Measurements from ENCODE around the gene KSR2. TPM values are rescaled to one million over a fixed set of nuclear protein-coding genes. Genes with fewer than 3 reads are reported as not detected.
"Not testable (repeated sequence)": the region's sequence is repeated elsewhere in the genome, so short reads cannot be mapped to it uniquely, and the experiment has no call there.

The KSR2 gene
- total RNA-seq, 1 donor from 2014 or later, result 0.30 TPM

- Mint-ChIP-seq H3K27me3 (ENCODE audit: insufficient read depth, low read depth) (peaks cover 8% of the 10 kb centered on the region), H3K9me3 (peaks cover 3% of the 10 kb centered on the region), H3K36me3 (no peaks in the 10 kb centered on the region), H3K4me3 (no peak overlapping the region), H3K27ac (no peak overlapping the region), H3K4me1 (no peaks in the 10 kb centered on the region)
- Histone ChIP-seq H3K4me2 (no peak overlapping the region), H3K27me3 (no peaks in the 10 kb centered on the region), H3K9ac (no peak overlapping the region), H3K4me3 (no peak overlapping the region), H3K27ac (no peak overlapping the region), H3K79me2 (ENCODE audit: low read depth) (no peaks in the 10 kb centered on the region), H3K36me3 (no peaks in the 10 kb centered on the region), H3K9me3 (ENCODE audit: low read depth) (no peaks in the 10 kb centered on the region), H2AFZ (replicated peaks) (no peak overlapping the region), H4K20me1 (ENCODE audit: low read depth) (no peaks in the 10 kb centered on the region), H3F3A (ENCODE audit: low read depth) (no peaks in the 10 kb centered on the region), H3K4me1 (no peaks in the 10 kb centered on the region)
- no peak for TF ChIP-seq EZH2phosphoT487 (IDR thresholded peaks at IDR 0.05)
- no peak for TF ChIP-seq CTCF (IDR thresholded peaks at IDR 0.05)
- TF ChIP-seq EZH2 (IDR thresholded peaks at IDR 0.05), result no peak
- no peak for DNase-seq (ENCODE audit: low spot score)
These were observed 328.3 kb downstream of the KSR2 start for GRCh38 chr12:117640511-117640910.

- H2AFZ ChIP-seq (replicated peaks), result no peak overlapping the region
- H3K27ac ChIP-seq, result no peak overlapping the region
- no peaks in the 10 kb centered on the region for H3K27me3 ChIP-seq
- Mint-ChIP-seq H3K27me3 (ENCODE audit: insufficient read depth, low read depth) (peaks cover 5% of the 10 kb centered on the region), H3K36me3 (no peaks in the 10 kb centered on the region), H3K4me1 (peaks cover 5% of the 10 kb centered on the region), H3K4me3 (no peak overlapping the region), H3K27ac (no peak overlapping the region), H3K9me3 (no peaks in the 10 kb centered on the region)
- no peak for DNase-seq (ENCODE audit: low spot score)
- H3K9me3 ChIP-seq (ENCODE audit: low read depth), result no peaks in the 10 kb centered on the region
- H4K20me1 ChIP-seq (ENCODE audit: low read depth), result no peaks in the 10 kb centered on the region
- TF ChIP-seq EZH2phosphoT487 (IDR thresholded peaks at IDR 0.05) (no peak), CTCF (IDR thresholded peaks at IDR 0.05) (no peak), EZH2 (IDR thresholded peaks at IDR 0.05) (no peak)
- H3K4me3 ChIP-seq, result no peak overlapping the region
- H3K4me2 ChIP-seq, result no peak overlapping the region
- no peaks in the 10 kb centered on the region for H3F3A ChIP-seq (ENCODE audit: low read depth)
- H3K9ac ChIP-seq, result no peak overlapping the region
- H3K4me1 ChIP-seq, result no peaks in the 10 kb centered on the region
- H3K79me2 ChIP-seq (ENCODE audit: low read depth), result no peaks in the 10 kb centered on the region
- H3K36me3 ChIP-seq, result no peaks in the 10 kb centered on the region
These were observed 339.3 kb downstream of the KSR2 start for GRCh38 chr12:117629454-117629853.

- not testable (repeated sequence) for H3K9me3 Mint-ChIP-seq; H3K9me3 ChIP-seq (ENCODE audit: low read depth); H3K27ac Mint-ChIP-seq; H4K20me1 ChIP-seq (ENCODE audit: low read depth); H3K4me1 ChIP-seq; H3K27ac ChIP-seq; H3K9ac ChIP-seq; H3F3A ChIP-seq (ENCODE audit: low read depth); H3K4me3 Mint-ChIP-seq; H3K4me1 Mint-ChIP-seq; H3K27me3 Mint-ChIP-seq (ENCODE audit: insufficient read depth, low read depth); H3K79me2 ChIP-seq (ENCODE audit: low read depth); H3K27me3 ChIP-seq; H3K36me3 Mint-ChIP-seq; H3K36me3 ChIP-seq
- H2AFZ ChIP-seq (replicated peaks), result peak overlapping the region; percentile 81
- H3K4me3 ChIP-seq, result peak overlapping the region; percentile 25
- H3K4me2 ChIP-seq, result peak overlapping the region; percentile 72
- peak; percentile 86 for DNase-seq (ENCODE audit: low spot score)
These were observed 340.1 kb downstream of the KSR2 start for GRCh38 chr12:117628711-117629110.

- H3K36me3 Mint-ChIP-seq, result no peaks in the 10 kb centered on the region
These were observed 346.0 kb downstream of the KSR2 start for GRCh38 chr12:117622741-117623140.

More at GRCh38 chr12:117622741-117623140, 346.0 kb downstream of the KSR2 start:
- no peak overlapping the region for H3K9ac ChIP-seq
- DNase-seq (ENCODE audit: low spot score), result no peak
- H3K36me3 ChIP-seq, result no peaks in the 10 kb centered on the region
- no peak overlapping the region for H3K27ac ChIP-seq
- H3K27me3 Mint-ChIP-seq (ENCODE audit: insufficient read depth, low read depth), result peaks cover 3% of the 10 kb centered on the region
- no peaks in the 10 kb centered on the region for H3K4me1 Mint-ChIP-seq
- no peak for TF ChIP-seq EZH2phosphoT487 (IDR thresholded peaks at IDR 0.05)
- TF ChIP-seq EZH2 (IDR thresholded peaks at IDR 0.05), result no peak
- no peak for TF ChIP-seq CTCF (IDR thresholded peaks at IDR 0.05)
- H3K4me3 Mint-ChIP-seq, result no peak overlapping the region
- H3K27ac Mint-ChIP-seq, result no peak overlapping the region
- no peaks in the 10 kb centered on the region for H3K9me3 ChIP-seq (ENCODE audit: low read depth)
- no peaks in the 10 kb centered on the region for H3K27me3 ChIP-seq
- no peaks in the 10 kb centered on the region for H3K4me1 ChIP-seq
- H3K4me3 ChIP-seq, result no peak overlapping the region
- H3F3A ChIP-seq (ENCODE audit: low read depth), result no peaks in the 10 kb centered on the region
- no peak overlapping the region for H3K4me2 ChIP-seq
- H3K79me2 ChIP-seq (ENCODE audit: low read depth), result no peaks in the 10 kb centered on the region
- H3K9me3 Mint-ChIP-seq, result peaks cover 2% of the 10 kb centered on the region
- no peaks in the 10 kb centered on the region for H4K20me1 ChIP-seq (ENCODE audit: low read depth)
- no peak overlapping the region for H2AFZ ChIP-seq (replicated peaks)
